ENCODE measurements around the gene DGKG. TPM values are rescaled to one million over a fixed set of nuclear protein-coding genes. Genes with fewer than 3 reads are reported as not detected.

DGKG gene
- polyA plus RNA-seq, 1 donor (not counting 4 experiments of a cell fraction or from before 2014, with no cell fraction given) = 0.22 TPM

GRCh38 chr3:186219211-186219638 lies 142.8 kb downstream of the DGKG start:
- Histone ChIP-seq H3K27ac (ENCODE audit: control insufficient read depth, insufficient read depth, low read length) (no peak overlapping the region), H4K20me1 (ENCODE audit: control insufficient read depth, extremely low read depth, insufficient read depth, low read length) (no peaks in the 10 kb centered on the region), H3K4me2 (ENCODE audit: control insufficient read depth, extremely low read depth, insufficient read depth, low read depth, low read length) (no peak overlapping the region), H3K4me3 (ENCODE audit: control insufficient read depth in 2 of 3, extremely low read depth in 1 of 3, insufficient read depth in 2 of 3, low read depth in 1 of 3, low read length in 3 of 3) (no peak overlapping the region), H3K9me1 (ENCODE audit: control insufficient read depth, extremely low read depth, insufficient read depth, low read length) (no peaks in the 10 kb centered on the region), H3K9me3 (ENCODE audit: control insufficient read depth, low read depth, low read length) (no peaks in the 10 kb centered on the region), H3K4me1 (ENCODE audit: control insufficient read depth, extremely low read depth, insufficient read depth, low read length) (peaks cover 16% of the 10 kb centered on the region), H3K79me2 (ENCODE audit: control insufficient read depth, insufficient read depth, low read length) (no peaks in the 10 kb centered on the region), H3K27me3 (ENCODE audit: control insufficient read depth, extremely low read depth, insufficient read depth, low read length) (no peaks in the 10 kb centered on the region), H2AFZ (ENCODE audit: control insufficient read depth, low read length) (no peak overlapping the region), H3K36me3 (ENCODE audit: control insufficient read depth in 2 of 2, extremely low read depth in 1 of 2, insufficient read depth in 2 of 2, low read length in 2 of 2) (no peaks in the 10 kb centered on the region), H3K9ac (ENCODE audit: control insufficient read depth, extremely low read depth, insufficient read depth, low read length) (no peak overlapping the region)
- FAIRE-seq (no peak), DNase-seq (ENCODE audit: low read depth, low spot score) (no peak)
- TF ChIP-seq EZH2 (IDR thresholded peaks at IDR 0.05; ENCODE audit: low read length) = no peak
- no peak for TF ChIP-seq CTCF (optimal IDR thresholded peaks at IDR 0.05 in 1 of 3, IDR thresholded peaks at IDR 0.05 in 1 of 3, conservative IDR thresholded peaks at IDR 0.05 in 1 of 3; ENCODE audit: extremely low read depth in 1 of 3, insufficient read depth in 2 of 3, low read length in 3 of 3)
- dilution Hi-C loops (cut with MboI; ENCODE audit: extremely low pct_ligation_motif_present, low sequenced_read_pairs) = no loop called here

- H3K4me1 ChIP-seq (ENCODE audit: control insufficient read depth, extremely low read depth, insufficient read depth, low read length) = peaks cover 16% of the 10 kb centered on the region
- H3K4me2 ChIP-seq (ENCODE audit: control insufficient read depth, extremely low read depth, insufficient read depth, low read depth, low read length) = no peak overlapping the region
- no peaks in the 10 kb centered on the region for H3K36me3 ChIP-seq (ENCODE audit: control insufficient read depth in 2 of 2, extremely low read depth in 1 of 2, insufficient read depth in 2 of 2, low read length in 2 of 2)
- no peaks in the 10 kb centered on the region for H3K27me3 ChIP-seq (ENCODE audit: control insufficient read depth, extremely low read depth, insufficient read depth, low read length)
- no peaks in the 10 kb centered on the region for H3K79me2 ChIP-seq (ENCODE audit: control insufficient read depth, insufficient read depth, low read length)
- no peak for FAIRE-seq
- no peak overlapping the region for H3K4me3 ChIP-seq (ENCODE audit: control insufficient read depth in 2 of 3, extremely low read depth in 1 of 3, insufficient read depth in 2 of 3, low read depth in 1 of 3, low read length in 3 of 3)
- H3K9me3 ChIP-seq (ENCODE audit: control insufficient read depth, low read depth, low read length) = no peaks in the 10 kb centered on the region
- H3K27ac ChIP-seq (ENCODE audit: control insufficient read depth, insufficient read depth, low read length) = no peak overlapping the region
- DNase-seq (ENCODE audit: low read depth, low spot score) = no peak
- TF ChIP-seq EZH2 (IDR thresholded peaks at IDR 0.05; ENCODE audit: low read length) (no peak), CTCF (optimal IDR thresholded peaks at IDR 0.05 in 1 of 3, IDR thresholded peaks at IDR 0.05 in 1 of 3, conservative IDR thresholded peaks at IDR 0.05 in 1 of 3; ENCODE audit: extremely low read depth in 1 of 3, insufficient read depth in 2 of 3, low read length in 3 of 3) (no peak)
- dilution Hi-C loops (cut with MboI; ENCODE audit: extremely low pct_ligation_motif_present, low sequenced_read_pairs) = no loop called here
- no peak overlapping the region for H3K9ac ChIP-seq (ENCODE audit: control insufficient read depth, extremely low read depth, insufficient read depth, low read length)
- H2AFZ ChIP-seq (ENCODE audit: control insufficient read depth, low read length) = no peak overlapping the region
- no peaks in the 10 kb centered on the region for H4K20me1 ChIP-seq (ENCODE audit: control insufficient read depth, extremely low read depth, insufficient read depth, low read length)
- no peaks in the 10 kb centered on the region for H3K9me1 ChIP-seq (ENCODE audit: control insufficient read depth, extremely low read depth, insufficient read depth, low read length)
These were observed 143.6 kb downstream of the DGKG start for GRCh38 chr3:186218421-186218820.

Data from keratinocyte (primary cell).